Skeletal muscle tissue (tissue), 4 donors: ENCODE measurements around the gene EXOC2. TPM values are rescaled to one million over a fixed set of nuclear protein-coding genes. Genes with fewer than 3 reads are reported as not detected.
A peak's percentile ranks its signal among the peaks of the same experiment; 100 is the strongest.

Experiments
- H3K27ac ChIP-seq: one replicate; pipeline ENCODE4 v1.7.0; 2013; ENCODE audit warnings: mild to moderate bottlenecking, low read depth, low read length, inconsistent platforms
- H3K27me3 ChIP-seq, 3 donors: one replicate each; pipeline ENCODE4 v1.7.0; 2013; ENCODE audit warnings: low read length in 3 of 3; ENCODE audit not compliant: control insufficient read depth in 3 of 3, insufficient read depth in 3 of 3
- H3K36me3 ChIP-seq, 3 donors: one replicate each; pipeline ENCODE4 v1.7.0; 2013; ENCODE audit warnings: low read length in 3 of 3; ENCODE audit not compliant: control insufficient read depth in 3 of 3, insufficient read depth in 3 of 3
- H3K4me1 ChIP-seq, 3 donors: one replicate each; pipeline ENCODE4 v1.7.0; 2013; ENCODE audit warnings: low read length in 3 of 3, mild to moderate bottlenecking in 3 of 3; ENCODE audit not compliant: control insufficient read depth in 3 of 3, insufficient read depth in 3 of 3
- H3K4me3 ChIP-seq, 3 donors: one replicate each; pipeline ENCODE4 v1.7.0; 2013; ENCODE audit warnings: low read length in 3 of 3
- H3K9ac ChIP-seq, 3 donors: one replicate each; pipeline ENCODE4 v1.7.0; 2013; ENCODE audit warnings: low read length in 3 of 3, mild to moderate bottlenecking in 3 of 3, moderate library complexity in 2 of 3, low read depth in 1 of 3
- H3K9me3 ChIP-seq, 3 donors: one replicate each; pipeline ENCODE4 v1.7.0; 2013; ENCODE audit warnings: low read length in 3 of 3; ENCODE audit not compliant: control insufficient read depth in 3 of 3
- total RNA-seq: library from RNA; depleted of rRNA; stranded (reverse); fragments of >200 nt; gene quantifications from one replicate; pipeline ENCODE4 v1.2.3, GENCODE V29; 2014
- donor health status: Osteomylitis.

Gene EXOC2
- total RNA-seq, 1 donor from 2014 or later = 26.6 TPM

- no peak overlapping the region for H3K4me3 ChIP-seq
- peaks cover 7 to 22% (median 9%) of the 10 kb centered on the region in 3 donors for H3K4me1 ChIP-seq
- H3K27ac ChIP-seq = no peak overlapping the region
- H3K9me3 ChIP-seq = peaks cover 0 to 2% (median 0%) of the 10 kb centered on the region in 3 donors
- no peak overlapping the region for H3K9ac ChIP-seq
- peaks cover 0 to 4% (median 4%) of the 10 kb centered on the region in 3 donors for H3K36me3 ChIP-seq
- H3K27me3 ChIP-seq = no peaks in the 10 kb centered on the region
Measured at GRCh38 chr6:684831-685636, 7.9 kb downstream of the EXOC2 start.

DNA sequence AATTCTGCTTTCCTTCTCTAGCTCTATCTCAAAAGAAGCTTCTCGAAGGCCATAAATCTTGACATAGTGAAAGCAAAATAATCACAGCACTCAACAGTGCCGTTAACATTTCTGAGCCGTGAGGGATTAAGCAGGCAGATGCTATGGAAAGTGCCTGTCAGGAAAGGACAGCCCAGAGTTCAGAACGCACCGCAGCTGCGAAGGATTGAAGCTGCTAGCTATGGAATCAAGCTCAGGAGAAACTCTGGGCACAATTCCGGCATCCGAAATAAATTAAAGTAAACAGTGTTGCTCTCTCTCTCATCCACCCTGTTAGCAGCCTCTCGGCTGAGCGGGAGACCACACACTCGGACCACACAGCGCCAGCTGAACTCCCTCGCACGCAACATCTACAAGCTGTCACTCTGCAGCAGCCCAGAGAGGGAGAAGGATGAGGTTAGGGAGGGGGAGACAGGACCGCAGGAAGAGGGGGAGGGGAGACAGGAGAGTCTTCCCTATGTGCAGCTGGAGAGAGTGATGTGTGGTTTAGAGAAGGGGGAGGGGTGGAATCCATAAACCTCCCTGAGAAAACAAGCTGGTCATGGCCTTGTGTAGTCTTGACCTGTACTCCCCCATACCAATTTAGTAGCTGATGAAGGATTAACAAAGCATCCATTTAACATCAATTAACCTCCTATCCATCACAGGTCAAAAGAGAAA lies 9.0 kb downstream of the EXOC2 start:
- H3K36me3 ChIP-seq = peaks cover 0 to 4% (median 4%) of the 10 kb centered on the region in 3 donors
- no peaks in the 10 kb centered on the region for H3K27me3 ChIP-seq
- peak overlapping the region; percentile 58 to 74 (median 59) for H3K9ac ChIP-seq
- H3K4me1 ChIP-seq = peaks cover 7 to 22% (median 13%) of the 10 kb centered on the region in 3 donors
- peak overlapping the region; percentile 60 for H3K27ac ChIP-seq
- peaks cover 0 to 2% (median 0%) of the 10 kb centered on the region in 3 donors for H3K9me3 ChIP-seq
- peak overlapping the region; percentile 55 to 60 (median 59) for H3K4me3 ChIP-seq

- H3K4me3 ChIP-seq = no peak overlapping the region
- no peak overlapping the region for H3K27ac ChIP-seq
Measured at GRCh38 chr6:680666-681340, 12.1 kb downstream of the EXOC2 start.

GRCh38 chr6:680251-680650 lies 12.7 kb downstream of the EXOC2 start:
- no peak overlapping the region for H3K4me3 ChIP-seq
- peaks cover 7 to 30% (median 17%) of the 10 kb centered on the region in 3 donors for H3K4me1 ChIP-seq
- no peaks in the 10 kb centered on the region for H3K36me3 ChIP-seq
- no peak overlapping the region for H3K27ac ChIP-seq
- peaks cover 0 to 2% (median 0%) of the 10 kb centered on the region in 3 donors for H3K9me3 ChIP-seq
- no peaks in the 10 kb centered on the region for H3K27me3 ChIP-seq
- no peak overlapping the region for H3K9ac ChIP-seq

More at GRCh38 chr6:680666-681340, 12.1 kb downstream of the EXOC2 start:
- H3K9me3 ChIP-seq = peaks cover 0 to 2% (median 0%) of the 10 kb centered on the region in 3 donors
- H3K9ac ChIP-seq = no peak overlapping the region
- H3K36me3 ChIP-seq = no peaks in the 10 kb centered on the region
- no peaks in the 10 kb centered on the region for H3K27me3 ChIP-seq
- H3K4me1 ChIP-seq = peaks cover 7 to 31% (median 17%) of the 10 kb centered on the region in 3 donors

GRCh38 chr6:679282-679681 lies 13.7 kb downstream of the EXOC2 start:
- Histone ChIP-seq H3K36me3 (no peaks in the 10 kb centered on the region), H3K4me1 (peaks cover 6 to 25% (median 17%) of the 10 kb centered on the region in 3 donors), H3K9me3 (peaks cover 0 to 2% (median 0%) of the 10 kb centered on the region in 3 donors), H3K27me3 (no peaks in the 10 kb centered on the region), H3K4me3 (no peak overlapping the region), H3K9ac (no peak overlapping the region), H3K27ac (no peak overlapping the region)

GRCh38 chr6:678520-678919 lies 14.4 kb downstream of the EXOC2 start:
- Histone ChIP-seq H3K9me3 (no peaks in the 10 kb centered on the region), H3K36me3 (no peaks in the 10 kb centered on the region), H3K4me3 (no peak overlapping the region), H3K27ac (no peak overlapping the region), H3K27me3 (no peaks in the 10 kb centered on the region), H3K4me1 (peaks cover 0 to 17% (median 11%) of the 10 kb centered on the region in 3 donors), H3K9ac (no peak overlapping the region)

DNA sequence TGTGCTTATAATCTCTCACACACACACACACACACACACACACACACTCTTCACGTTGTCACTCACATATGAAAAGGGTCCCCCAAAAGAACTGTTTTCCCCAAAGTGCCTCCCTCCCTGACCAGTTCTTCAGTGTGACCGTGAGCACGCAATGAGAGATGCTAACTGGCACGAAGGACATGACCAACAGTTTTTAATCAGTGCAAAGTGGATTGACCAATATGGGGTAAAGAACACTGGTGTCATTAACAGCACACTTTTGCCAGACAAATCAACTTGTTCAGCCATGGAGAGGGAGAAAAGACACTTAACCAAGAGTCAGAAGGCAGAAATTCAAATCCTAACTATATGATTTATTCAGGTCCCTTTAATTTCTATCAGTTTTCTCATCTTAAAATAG lies 15.0 kb downstream of the EXOC2 start:
- Histone ChIP-seq H3K27ac (no peak overlapping the region), H3K36me3 (no peaks in the 10 kb centered on the region), H3K27me3 (no peaks in the 10 kb centered on the region), H3K4me3 (no peak overlapping the region), H3K9me3 (no peaks in the 10 kb centered on the region), H3K4me1 (peaks cover 0 to 16% (median 9%) of the 10 kb centered on the region in 3 donors), H3K9ac (no peak overlapping the region)

GRCh38 chr6:674956-675355 lies 18.0 kb downstream of the EXOC2 start:
- Histone ChIP-seq H3K9ac (no peak overlapping the region), H3K36me3 (no peaks in the 10 kb centered on the region), H3K27ac (no peak overlapping the region), H3K4me3 (no peak overlapping the region), H3K27me3 (no peaks in the 10 kb centered on the region), H3K9me3 (no peaks in the 10 kb centered on the region), H3K4me1 (peaks cover 0 to 9% (median 9%) of the 10 kb centered on the region in 3 donors)

DNA sequence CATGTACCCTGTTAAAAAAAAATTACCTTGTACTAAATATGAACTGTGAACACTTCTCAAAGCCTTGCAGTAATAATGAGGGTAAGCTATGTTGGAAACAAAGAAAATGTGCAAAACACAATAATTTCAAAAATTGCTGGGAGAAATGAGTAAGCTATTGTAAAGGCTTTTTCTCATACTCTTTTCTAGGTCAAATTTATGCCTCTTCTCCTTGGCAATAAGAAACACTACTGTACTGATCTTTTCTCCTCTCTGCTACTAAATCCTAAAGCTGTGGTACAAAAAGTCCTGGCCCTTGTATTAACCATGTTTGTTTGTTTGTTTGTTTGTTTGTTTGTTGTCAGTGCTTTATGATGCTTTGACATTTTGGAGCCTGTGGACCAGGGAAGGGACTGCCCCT lies 18.5 kb downstream of the EXOC2 start:
- Histone ChIP-seq H3K4me3 (no peak overlapping the region), H3K27me3 (no peaks in the 10 kb centered on the region), H3K27ac (no peak overlapping the region), H3K9me3 (no peaks in the 10 kb centered on the region), H3K4me1 (peaks cover 0 to 9% (median 8%) of the 10 kb centered on the region in 3 donors), H3K36me3 (no peaks in the 10 kb centered on the region), H3K9ac (peak overlapping the region in 1 of 3 donors; percentile 16)
